Measurements from ENCODE around the gene TRAF1.

Gene TRAF1

GRCh38 chr9:120941046-120941770 lies 14.6 kb upstream of the TRAF1 start:
- no peak for DNase-seq (ENCODE audit: low read depth in 2 of 2)

- DNase-seq (ENCODE audit: low read depth in 2 of 2), result no peak
Measured at GRCh38 chr9:120940573-120940972, 14.0 kb upstream of the TRAF1 start.

- DNase-seq (ENCODE audit: low read depth in 2 of 2), result no peak
Measured at GRCh38 chr9:120938851-120939250, 12.3 kb upstream of the TRAF1 start.

DNA sequence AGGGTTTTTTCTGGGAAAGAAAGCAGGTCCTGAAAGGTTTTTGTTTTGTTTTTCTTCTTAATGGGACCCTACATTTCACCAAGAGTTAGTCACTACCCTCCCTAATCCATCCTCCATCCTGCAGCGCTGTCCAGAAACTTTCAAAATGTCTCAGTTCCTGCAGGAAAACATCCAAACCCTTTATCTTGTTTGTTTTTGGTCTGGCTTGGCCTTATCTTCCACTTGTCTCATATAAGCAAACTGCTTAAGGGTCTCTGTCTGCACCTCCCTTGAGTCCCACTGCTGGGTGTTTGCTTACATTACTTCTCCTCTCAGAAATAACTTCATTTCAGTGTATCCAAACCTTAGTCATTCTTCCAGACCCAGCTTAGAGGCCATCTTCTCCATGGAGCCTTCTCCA lies 11.0 kb upstream of the TRAF1 start:
- no peak for DNase-seq (ENCODE audit: low read depth in 2 of 2)

GRCh38 chr9:120937127-120937526 lies 10.5 kb upstream of the TRAF1 start:
- DNase-seq (ENCODE audit: low read depth in 2 of 2), result no peak

DNA sequence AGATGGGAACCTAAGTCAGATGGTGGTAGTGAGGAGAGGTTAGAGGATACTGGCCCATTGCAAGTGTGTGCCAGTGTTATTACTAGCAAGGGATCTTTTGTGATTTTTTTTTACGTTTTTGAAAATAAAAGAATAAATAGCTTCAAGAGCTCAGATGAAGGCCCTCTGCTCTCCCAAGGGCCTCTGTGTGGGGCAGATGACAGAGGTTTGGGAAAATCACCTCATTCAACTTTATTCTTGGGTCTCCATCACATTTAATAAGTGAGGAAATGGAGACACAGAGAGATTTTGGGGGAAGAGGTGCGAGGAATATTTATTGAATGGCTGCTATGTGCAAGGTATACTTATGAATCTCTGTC lies 10.1 kb upstream of the TRAF1 start:
- DNase-seq (ENCODE audit: low read depth in 2 of 2), result no peak

DNA sequence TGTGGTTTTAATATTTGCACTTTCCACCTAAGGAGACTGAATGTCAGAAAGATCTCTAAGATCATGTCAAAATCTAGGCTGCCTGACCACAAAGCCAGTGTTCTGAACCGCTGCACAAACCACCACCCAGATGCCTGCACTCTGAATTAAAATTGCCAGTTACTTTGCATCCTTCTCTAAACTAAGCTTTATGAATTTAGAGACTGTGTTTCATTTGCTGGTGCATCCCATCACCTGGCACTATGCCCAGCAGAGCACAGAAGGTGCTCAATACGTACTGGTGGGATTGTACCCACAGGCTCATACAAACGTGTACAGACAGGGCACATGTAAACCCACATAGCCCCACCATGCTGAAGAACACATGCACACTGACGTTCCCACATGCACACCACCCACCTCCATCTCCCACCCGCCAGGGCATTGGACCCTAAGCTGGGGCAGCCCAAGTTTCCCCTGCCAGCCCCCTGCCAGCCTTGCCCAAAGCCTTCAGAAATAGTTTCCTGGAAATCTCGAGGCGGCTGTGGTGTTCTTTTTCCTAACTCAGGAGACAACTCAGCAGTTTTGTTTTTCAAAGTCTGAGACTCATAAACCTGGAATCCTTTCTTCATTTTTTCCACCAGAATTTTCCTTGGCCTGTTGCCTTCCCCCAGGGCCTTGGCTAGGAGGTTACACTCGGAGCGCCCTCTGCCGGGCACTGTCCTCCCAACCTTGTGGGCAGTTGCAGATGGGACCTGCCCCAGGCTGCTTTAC lies 9.6 kb upstream of the TRAF1 start:
- DNase-seq (ENCODE audit: low read depth in 2 of 2), result peak; percentile 90 to 91

GRCh38 chr9:120935383-120935857 lies 8.8 kb upstream of the TRAF1 start:
- peak; percentile 88 to 89 for DNase-seq (ENCODE audit: low read depth in 2 of 2)

GRCh38 chr9:120934281-120934680 lies 7.7 kb upstream of the TRAF1 start:
- DNase-seq (ENCODE audit: low read depth in 2 of 2), result no peak

DNA sequence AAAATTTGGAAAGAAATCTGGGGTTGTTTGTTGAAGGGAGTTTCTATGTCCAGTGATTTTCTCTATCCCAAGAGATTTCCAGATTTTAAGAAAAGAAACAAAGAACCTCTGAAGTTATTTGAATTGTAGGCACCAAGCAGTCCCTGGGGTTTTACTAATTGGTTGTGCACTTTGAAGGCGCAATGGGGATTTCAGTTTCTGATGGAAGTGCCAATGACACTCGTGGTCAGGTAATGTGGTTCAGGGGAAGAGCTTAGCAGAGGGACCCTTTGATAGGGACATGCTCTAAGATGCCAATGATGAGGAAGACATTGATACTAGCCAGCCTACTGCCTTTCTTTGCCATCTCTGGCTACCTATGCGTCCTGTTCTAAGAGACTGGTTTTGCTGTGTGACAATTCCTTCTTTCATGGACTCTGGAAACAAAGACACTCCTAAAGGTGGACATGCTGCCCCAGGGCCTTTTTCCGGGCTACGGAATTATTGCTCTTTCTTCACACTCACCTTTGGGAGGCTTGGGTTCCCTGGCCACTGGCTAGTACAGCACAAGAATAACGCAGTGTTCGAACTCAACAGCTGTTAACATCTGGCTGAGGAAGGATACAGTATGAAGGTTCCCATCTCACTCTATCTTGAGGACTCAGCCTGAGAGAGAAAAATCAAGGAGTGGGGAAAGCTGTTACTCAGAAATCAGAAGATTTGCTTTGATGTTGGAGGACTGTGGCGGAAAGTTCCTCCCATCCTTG lies 6.9 kb upstream of the TRAF1 start:
- no peak for DNase-seq (ENCODE audit: low read depth in 2 of 2)

- no peak for DNase-seq (ENCODE audit: low read depth in 2 of 2)
Measured at GRCh38 chr9:120932086-120932823, 5.7 kb upstream of the TRAF1 start.

DNA sequence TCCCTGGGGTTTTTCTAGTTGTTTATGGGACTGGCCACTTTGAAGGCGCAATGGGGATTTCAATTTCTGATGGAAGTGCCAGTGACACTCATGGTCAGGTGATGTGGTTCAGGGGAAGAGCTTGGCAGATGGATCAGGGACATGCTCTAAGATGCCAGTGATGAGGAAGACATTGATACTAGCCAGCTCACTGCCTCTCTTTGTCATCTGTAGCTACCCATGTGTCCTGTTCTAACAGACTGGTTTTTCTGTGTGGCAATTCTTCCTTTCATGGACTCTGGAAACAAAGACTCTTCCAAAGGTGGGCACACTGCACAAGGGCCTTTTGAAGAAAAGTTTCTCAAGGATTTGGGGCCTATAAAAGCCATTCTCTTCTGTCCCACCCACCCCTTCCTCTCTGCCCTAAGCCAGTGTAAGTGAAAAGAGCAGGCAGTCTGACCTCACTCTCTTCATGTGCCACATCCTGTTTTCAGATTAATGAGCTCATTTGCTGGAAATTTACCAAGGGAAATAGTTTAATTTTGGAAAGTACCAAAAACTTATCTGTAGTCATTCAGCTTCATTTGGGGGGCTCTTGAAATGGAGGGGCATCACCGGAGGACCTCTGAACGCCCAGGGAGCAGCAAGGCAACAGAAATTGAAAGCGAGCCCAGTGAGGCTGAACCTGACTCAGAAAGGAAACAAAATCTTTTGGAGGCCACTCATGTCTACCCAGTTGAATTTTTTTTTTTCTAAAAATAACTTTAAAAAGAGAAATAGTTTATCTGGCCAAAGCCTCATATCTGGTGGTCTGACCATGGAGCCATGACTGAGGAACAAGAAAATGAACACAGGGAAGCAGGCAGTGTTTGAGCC lies 4.9 kb upstream of the TRAF1 start:
- no peak for DNase-seq (ENCODE audit: low read depth in 2 of 2)

DNA sequence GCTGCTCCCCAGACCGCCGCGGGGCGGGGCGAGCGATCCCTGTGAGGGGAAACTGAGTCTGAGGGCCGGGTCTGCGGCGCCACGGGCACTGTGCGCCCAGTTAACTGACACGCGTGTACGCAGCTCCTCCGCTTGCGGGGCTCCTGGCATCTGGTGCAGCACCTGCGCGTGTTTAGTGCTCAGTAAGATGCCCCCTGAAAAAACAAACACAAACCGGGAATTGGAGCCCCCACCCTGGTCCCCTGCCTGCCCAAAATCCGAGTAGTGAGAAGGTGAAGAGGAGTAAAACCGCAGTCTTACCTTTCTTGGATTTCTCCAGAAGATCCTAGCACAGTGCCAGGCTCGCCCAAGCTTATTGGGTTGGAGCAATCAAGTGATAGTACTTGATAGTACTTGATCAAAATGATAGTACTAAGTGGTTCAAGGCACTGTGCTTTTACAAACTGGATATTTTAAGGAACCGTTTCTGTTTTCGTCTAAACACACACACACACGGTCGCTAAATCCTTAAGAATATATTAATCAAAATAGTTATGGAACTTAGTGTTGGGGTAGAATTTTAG lies 2.7 kb upstream of the TRAF1 start:
- DNase-seq (ENCODE audit: low read depth in 2 of 2), result no peak

GRCh38 chr9:120928483-120929228 lies 2.1 kb upstream of the TRAF1 start:
- no peak for DNase-seq (ENCODE audit: low read depth in 2 of 2)

DNA sequence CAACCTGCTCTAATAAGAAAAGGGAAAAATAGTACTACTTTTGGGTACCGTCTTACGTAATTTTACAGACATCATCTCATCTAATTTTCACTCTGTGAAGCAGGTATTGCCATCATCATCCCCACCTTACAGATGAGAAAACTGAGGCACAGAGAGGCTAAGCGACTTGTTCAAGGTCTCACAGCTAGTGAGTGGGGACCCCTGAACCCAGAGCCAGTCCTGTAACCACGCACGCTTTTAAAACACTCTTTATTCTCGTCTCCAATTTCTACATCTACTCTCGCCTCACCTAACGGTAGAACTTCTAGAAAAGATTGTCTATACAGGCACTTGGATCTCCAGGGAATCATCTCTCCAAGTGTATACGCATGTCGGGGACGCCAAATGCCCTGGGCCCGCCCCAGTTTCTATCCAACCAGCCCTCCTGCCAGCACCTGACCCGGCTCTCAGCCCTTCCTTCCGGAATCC lies 1.5 kb upstream of the TRAF1 start:
- DNase-seq (ENCODE audit: low read depth in 2 of 2), result no peak

GRCh38 chr9:120927269-120928014 lies 846 bp upstream of the TRAF1 start:
- DNase-seq (ENCODE audit: low read depth in 2 of 2), result no peak

GRCh38 chr9:120925535-120926396 lies 830 bp downstream of the TRAF1 start:
- no peak for DNase-seq (ENCODE audit: low read depth in 2 of 2)
